ENCODE measurements around the gene CCDC9.

- TF ChIP-seq CEBPB (IDR thresholded peaks at IDR 0.05): no peak
- TF ChIP-seq USF1 (IDR thresholded peaks at IDR 0.05): no peak
- no peak for TF ChIP-seq NFIC (IDR thresholded peaks at IDR 0.05)
- TF ChIP-seq YY1 (IDR thresholded peaks at IDR 0.05; ENCODE audit: low read depth): no peak
- no peak for TF ChIP-seq TAF1 (IDR thresholded peaks at IDR 0.05; ENCODE audit: low read depth)
- TF ChIP-seq REST (IDR thresholded peaks at IDR 0.05; ENCODE audit: low read depth): no peak
- no peak for TF ChIP-seq MAX (IDR thresholded peaks at IDR 0.05)
These were observed 34.4 kb upstream of the CCDC9 start for GRCh38 chr19:47221890-47222289.
